Hematopoietic multipotent progenitor cell treated with erythropoietin and hydrocortisone succinate and interleukin-3 and kit ligand, for 17 days (in vitro differentiated cells): ENCODE measurements around the gene DNAJC25.
"Not testable (repeated sequence)": the region's sequence is repeated elsewhere in the genome, so short reads cannot be mapped to it uniquely, and the experiment has no call there.

Experiments used
- DNase-seq: peaks from one replicate; pipeline ENCODE4 v3.0.0-alpha.2; 2015; ENCODE audit warnings: low spot score

Gene DNAJC25

DNA sequence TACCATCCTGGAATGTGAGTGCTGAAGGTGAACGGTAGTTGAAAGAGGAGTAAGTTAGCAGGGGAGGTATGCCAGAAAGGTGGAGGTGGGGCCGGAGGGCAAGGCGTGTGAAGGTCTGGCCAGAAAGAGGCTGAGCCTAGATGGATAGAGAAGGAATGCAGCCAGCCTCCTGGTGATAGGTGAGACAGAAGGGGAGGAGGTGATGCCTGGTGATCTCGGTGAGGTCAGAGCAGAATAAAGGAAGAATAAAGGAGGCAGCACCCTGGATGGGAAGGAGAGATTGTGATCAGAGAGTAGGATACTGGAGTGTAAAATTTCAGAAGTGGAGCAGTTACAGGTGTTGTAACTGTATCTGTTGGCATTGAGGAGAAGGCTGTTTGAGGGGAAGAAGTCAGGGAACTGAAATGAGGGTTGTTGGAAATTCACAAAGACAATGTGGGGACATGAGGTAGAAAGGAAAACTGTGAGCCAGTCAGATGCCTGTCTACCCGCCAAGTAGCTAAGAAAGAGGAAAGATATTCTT is 32.2 kb downstream of the DNAJC25 start:
- DNase-seq, result no peak

DNA sequence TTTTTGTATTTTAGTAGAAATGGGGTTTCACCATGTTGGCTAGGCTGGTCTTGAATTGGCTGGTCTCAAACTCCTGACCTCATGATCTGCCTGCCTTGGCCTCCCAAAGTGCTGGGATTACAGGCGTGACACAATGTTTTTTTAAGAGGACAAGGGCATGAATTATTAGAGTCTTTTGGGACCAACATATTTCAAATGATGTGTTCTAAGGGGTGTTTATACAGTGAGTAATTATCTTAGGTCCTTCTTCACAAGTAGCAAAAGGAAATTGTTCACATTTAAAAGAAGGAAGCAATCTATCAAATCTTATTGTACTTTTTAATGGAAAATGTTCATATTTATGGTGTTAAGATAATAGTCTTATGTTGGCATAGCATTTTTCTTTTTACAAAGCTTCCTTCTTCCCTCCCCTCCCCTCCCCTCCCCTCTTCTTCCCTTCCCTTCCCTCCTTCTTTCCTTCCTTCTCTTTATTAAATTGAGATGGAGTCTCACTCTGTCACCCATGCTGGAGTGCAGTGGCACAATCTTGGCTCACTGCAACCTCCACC is 37.0 kb downstream of the DNAJC25 start:
- no peak for DNase-seq

DNA sequence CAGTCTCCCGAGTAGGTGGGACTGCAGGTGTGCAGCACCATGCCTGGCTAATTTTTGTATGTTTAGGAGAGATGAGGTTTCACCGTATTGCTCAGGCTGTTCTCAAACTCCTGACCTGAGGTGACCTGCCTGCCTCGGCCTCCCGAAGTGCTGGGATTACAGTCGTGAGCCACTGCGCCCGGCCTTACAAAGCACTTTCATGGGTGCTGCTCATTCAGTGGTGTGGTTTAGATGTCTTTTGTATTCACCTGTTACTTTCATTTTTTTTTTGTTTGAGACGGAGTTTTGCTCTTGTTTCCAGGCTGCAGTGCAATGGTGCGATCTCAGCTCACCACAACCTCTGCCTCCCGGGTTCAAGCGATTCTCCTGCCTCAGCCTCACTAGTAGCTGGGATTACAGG is 37.5 kb downstream of the DNAJC25 start:
- not testable (repeated sequence) for DNase-seq

DNA sequence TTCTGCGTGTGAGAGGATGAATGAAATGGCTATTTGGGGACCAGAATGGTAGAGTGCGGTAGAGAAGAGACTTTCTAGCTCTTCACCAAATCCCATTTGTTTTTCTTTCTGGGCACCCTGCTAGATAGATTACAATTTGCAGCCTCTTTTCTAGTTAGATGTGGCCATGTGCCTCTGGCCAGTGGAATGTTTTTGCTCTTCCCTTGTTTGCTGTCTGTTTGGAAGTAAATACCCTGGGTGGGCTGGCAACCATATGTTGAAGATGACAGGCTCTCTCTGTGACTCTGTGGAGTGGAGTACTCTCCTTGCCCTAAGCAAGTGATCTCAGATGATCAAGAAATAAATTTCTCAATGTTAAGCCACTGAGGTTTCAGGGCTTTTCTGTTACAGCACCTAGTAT is 43.2 kb downstream of the DNAJC25 start:
- no peak for DNase-seq

DNA sequence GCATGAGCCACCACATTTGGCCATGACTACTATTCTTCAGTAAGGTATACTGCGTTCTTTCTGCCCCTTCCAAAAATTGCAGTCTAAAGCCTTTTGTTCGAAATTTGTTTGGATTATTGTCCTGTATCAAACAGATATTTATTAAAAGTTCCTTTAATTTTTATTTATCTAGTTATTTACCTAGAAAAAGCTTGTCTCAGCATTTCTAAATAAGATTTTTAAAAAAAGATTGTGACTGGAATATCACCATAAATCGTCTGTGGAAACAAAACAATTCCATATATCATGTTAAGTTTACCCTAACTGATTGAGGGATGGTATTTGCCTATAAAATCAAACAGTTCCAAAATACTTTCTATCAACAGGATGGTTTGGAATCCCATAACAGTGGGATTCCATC is 45.0 kb downstream of the DNAJC25 start:
- DNase-seq, result no peak

DNA sequence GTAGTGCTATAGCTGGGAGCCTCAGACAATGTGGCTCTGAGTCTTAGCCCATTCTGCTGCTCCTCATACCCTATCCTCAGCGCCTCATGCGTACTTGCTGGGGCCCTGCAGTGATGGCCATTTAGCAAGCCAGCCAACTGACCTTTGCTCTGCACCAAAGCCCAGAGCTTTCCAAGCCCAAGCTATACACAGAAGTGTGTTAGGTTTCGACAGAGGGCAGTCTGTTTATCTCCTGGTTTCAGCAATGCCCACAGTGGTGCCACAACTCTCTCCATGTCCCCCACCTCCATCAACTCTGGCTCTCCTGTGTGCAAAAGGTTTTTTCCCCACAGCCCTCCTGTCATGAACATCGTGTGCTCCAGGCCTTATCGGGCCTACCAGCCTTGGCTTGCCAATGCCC is 47.2 kb downstream of the DNAJC25 start:
- DNase-seq, result no peak

DNA sequence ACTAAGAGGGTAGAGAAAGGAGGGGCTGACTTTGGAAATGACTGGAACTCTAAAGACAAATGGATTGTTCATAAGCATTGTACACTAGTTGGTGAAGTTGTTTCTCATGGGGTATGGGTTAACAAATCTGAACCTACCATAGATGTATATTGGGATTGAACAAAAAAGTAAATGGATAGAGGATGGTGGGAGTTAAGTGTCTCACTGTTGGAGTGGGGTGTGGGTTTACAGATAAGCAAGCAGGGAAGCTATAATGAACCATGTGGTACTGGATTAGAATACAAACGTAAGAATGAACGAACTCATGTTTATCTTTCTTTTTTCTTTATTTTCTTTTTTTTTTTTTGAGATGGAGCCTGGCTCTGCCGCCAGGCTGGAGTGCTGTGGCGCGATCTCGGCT is 48.1 kb downstream of the DNAJC25 start:
- no peak for DNase-seq

DNA sequence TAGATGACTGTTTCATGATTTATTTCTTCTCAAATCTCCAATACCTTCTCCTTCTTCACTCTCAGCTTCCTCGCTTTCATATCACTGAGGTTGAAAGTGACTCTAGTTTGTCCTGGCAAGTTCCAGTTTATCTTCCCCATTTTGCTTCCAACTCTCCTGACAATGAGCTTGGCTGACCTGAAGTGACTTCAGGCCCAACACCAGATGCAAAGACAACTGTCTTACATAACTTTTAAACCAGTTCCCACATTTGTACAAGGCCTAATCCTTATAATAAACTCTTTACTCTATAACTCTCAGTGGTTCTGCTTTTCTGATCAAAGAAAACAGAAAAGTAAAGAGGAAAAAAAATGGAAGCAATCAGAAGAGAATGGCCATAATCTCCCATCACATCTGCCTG is 52.3 kb downstream of the DNAJC25 start:
- DNase-seq, result no peak

DNA sequence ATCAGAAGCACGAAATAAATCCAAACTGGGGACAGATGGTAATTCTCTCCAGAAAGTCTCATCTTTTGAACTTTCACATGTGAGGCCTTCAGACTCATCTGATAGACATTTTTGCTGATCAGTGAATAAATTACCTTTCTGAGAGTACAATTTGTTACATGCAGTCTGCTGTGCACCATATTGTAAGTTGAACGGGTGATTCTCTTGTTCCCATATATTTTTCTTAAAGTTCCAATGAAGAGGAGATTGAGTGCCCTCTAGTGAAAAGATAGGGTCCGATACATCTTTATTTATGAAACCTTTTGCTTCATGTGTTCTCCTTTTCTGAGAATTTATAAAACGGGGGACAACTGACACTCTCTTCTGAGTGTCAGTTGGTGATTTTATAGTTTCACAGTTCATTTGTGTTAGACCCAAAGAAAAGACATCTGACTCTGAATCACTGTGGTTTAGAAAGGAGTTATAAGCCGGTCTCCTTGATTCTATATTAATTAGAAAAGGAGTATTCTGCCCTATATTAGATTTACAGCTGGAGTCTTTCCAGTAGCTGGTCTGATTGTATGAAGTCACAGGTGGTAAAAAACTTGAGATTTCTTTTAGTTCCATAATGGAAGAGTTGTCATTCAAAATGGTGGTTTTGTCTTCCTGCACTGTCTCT is 60.7 kb downstream of the DNAJC25 start:
- no peak for DNase-seq

DNA sequence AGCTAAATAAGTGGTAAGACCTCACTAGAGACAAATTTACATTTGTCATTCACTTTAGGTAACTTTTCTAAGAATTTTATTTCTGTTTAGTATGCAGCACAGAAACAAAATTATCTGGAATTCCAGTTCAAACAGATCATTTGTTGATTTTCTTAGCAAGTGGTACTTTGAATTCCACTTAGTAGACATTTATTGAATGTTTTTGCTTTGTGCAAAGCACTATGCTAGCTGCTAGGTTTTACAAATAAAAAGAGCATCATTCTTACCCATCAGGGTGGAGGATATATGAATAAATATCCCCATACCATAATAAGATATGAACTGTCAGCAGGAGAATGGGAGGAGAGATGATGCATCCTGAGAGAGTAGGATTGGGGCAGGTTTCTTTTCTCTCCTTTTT is 65.7 kb downstream of the DNAJC25 start:
- no peak for DNase-seq

DNA sequence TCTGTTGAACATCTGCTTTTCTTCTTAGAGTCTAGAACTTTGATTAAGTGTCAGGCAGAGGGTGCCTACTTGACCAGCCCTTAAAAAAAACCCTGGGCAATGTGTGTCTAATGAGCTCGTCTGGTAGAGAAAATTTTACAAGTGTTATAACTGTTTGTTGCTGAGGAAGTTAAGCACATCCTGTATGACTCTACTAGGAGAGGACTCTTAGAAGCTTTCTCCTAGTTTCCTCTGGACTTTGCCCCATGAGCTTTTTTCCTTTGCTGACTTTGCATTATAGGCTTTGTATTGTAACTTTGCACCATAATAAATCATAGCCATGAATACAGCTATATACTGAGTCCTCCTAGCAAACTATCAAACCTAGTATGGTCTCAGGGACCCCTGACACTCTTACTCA is 69.6 kb downstream of the DNAJC25 start:
- no peak for DNase-seq
